Measurements from ENCODE around the gene FICD.

- TF ChIP-seq, protein P1, sequence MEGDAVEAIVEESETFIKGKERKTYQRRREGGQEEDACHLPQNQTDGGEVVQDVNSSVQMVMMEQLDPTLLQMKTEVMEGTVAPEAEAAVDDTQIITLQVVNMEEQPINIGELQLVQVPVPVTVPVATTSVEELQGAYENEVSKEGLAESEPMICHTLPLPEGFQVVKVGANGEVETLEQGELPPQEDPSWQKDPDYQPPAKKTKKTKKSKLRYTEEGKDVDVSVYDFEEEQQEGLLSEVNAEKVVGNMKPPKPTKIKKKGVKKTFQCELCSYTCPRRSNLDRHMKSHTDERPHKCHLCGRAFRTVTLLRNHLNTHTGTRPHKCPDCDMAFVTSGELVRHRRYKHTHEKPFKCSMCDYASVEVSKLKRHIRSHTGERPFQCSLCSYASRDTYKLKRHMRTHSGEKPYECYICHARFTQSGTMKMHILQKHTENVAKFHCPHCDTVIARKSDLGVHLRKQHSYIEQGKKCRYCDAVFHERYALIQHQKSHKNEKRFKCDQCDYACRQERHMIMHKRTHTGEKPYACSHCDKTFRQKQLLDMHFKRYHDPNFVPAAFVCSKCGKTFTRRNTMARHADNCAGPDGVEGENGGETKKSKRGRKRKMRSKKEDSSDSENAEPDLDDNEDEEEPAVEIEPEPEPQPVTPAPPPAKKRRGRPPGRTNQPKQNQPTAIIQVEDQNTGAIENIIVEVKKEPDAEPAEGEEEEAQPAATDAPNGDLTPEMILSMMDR (conservative IDR thresholded peaks at IDR 0.05; ENCODE audit: low read length), result no peak
- no peak for TF ChIP-seq EZH2phosphoT487 (IDR thresholded peaks at IDR 0.05; ENCODE audit: borderline replicate concordance, low read depth, low read length)
Observed at GRCh38 chr12:108531929-108532848, 17.1 kb downstream of the FICD start.
